ENCODE data around the gene ZCCHC24. TPM values are rescaled to one million over a fixed set of nuclear protein-coding genes. Genes with fewer than 3 reads are reported as not detected.

The ZCCHC24 gene
- total RNA-seq, 1 donor from 2014 or later, result 180 TPM

DNA sequence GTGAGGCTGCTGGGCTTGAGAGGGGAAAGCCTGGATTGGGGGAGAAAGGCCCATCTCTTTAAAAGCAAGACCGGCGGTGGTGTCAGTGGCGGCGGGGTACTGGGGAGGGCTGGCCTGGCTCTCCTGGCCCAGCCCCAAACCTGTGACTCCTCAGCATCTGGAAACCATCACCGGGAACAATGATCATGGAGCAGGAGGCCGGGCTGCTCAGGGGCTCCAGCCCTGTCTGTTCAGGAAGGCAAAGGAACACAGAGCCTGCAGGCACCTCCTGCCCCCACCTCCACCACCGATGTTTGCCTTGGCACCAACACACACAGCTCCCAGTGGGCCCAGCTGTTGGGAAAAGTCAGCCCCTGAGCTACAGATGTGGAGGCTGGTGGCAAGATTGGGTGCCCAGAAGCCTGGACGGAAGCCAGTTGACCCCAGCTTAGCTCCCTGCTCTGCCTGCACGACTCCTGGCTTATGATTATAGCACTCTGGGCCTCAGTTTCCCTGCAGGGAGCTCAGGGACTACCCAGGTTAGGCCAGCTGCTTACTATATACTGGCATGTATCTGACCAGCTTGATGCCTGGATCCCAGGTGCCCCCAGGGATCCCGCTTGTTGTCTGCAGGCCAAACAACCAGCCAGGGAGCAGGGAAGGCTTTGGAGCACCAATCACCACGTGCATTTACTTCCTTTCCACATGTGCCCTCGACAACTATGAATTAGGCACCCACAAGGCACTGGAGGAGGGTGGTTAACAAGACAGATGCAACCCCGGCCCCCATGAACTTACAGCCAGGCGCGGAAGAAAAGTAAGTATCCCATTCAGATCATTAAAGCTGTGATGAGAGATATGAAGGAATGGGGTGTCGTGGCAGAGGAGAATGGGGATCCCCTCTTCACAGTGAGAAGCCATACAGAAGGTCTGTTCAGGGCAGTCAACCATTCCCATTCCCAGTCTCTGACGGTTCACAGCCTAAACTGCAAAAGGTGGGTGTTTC is 37.3 kb downstream of the ZCCHC24 start:
- Histone ChIP-seq H3K9me3 (no peaks in the 10 kb centered on the region), H3K4me3 (no peak overlapping the region), H3K27me3 (no peaks in the 10 kb centered on the region), H3K36me3 (no peaks in the 10 kb centered on the region), H3K4me1 (peaks cover 28 to 66% of the 10 kb centered on the region in 2 donors), H3K27ac (peak overlapping the region; percentile 12 to 28)
- no peak for TF ChIP-seq CTCF (IDR thresholded peaks at IDR 0.05)
- intact Hi-C loops (cut with DNase I), result no loop called here
- DNase-seq (ENCODE audit: low spot score in 2 of 2), result peak in 1 of 2 donors; percentile 78

GRCh38 chr10:79407423-79407796 is 38.0 kb downstream of the ZCCHC24 start:
- TF ChIP-seq CTCF (IDR thresholded peaks at IDR 0.05), result no peak
- peaks cover 33 to 72% of the 10 kb centered on the region in 2 donors for H3K4me1 ChIP-seq
- DNase-seq (ENCODE audit: low spot score in 2 of 2), result no peak
- no peak overlapping the region for H3K27ac ChIP-seq
- H3K27me3 ChIP-seq, result no peaks in the 10 kb centered on the region
- intact Hi-C loops (cut with DNase I), result no loop called here
- no peaks in the 10 kb centered on the region for H3K9me3 ChIP-seq
- no peak overlapping the region for H3K4me3 ChIP-seq
- no peaks in the 10 kb centered on the region for H3K36me3 ChIP-seq

GRCh38 chr10:79406683-79407422 is 38.6 kb downstream of the ZCCHC24 start:
- intact Hi-C loops (cut with DNase I), result no loop called here
- DNase-seq (ENCODE audit: low spot score in 2 of 2), result no peak
- Histone ChIP-seq H3K36me3 (no peaks in the 10 kb centered on the region), H3K4me1 (peaks cover 29 to 77% of the 10 kb centered on the region in 2 donors), H3K4me3 (no peak overlapping the region), H3K27ac (peak overlapping the region; percentile 3 to 22), H3K27me3 (no peaks in the 10 kb centered on the region), H3K9me3 (no peaks in the 10 kb centered on the region)
- TF ChIP-seq CTCF (IDR thresholded peaks at IDR 0.05), result no peak

DNA sequence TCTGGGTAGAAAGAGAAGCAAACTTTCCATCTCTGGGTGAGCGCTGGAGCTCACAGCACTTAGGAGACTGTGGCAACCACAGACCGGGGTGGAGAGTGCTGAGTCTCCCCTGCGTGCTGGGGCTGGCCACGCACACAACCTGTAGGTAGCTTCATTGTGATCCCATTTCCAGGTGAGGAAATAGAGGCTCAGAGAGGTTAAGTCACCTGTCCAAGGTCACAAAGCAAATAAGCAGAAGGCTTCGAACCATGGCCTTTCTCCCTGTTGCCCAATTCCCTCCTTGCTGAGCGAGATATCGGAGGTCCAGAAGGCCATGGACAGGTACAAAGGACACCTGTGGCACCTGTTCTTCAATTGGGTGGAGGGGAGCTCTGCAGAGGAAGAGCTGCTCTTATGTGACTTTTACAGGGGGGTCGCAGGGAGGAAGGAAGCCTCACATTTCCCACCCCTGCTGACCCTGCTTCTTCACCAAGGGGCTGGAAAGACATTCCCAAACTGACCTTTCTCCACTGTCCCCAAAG is 39.4 kb downstream of the ZCCHC24 start:
- peaks cover 27 to 84% of the 10 kb centered on the region in 2 donors for H3K4me1 ChIP-seq
- H3K27ac ChIP-seq, result peak overlapping the region; percentile 25 to 37
- no peaks in the 10 kb centered on the region for H3K27me3 ChIP-seq
- no peak for DNase-seq (ENCODE audit: low spot score in 2 of 2)
- no peak for TF ChIP-seq CTCF (IDR thresholded peaks at IDR 0.05)
- no peak overlapping the region for H3K4me3 ChIP-seq
- H3K9me3 ChIP-seq, result no peaks in the 10 kb centered on the region
- no peaks in the 10 kb centered on the region for H3K36me3 ChIP-seq
- intact Hi-C loops (cut with DNase I), result no loop called here

GRCh38 chr10:79405221-79405994 is 40.0 kb downstream of the ZCCHC24 start:
- H3K27ac ChIP-seq, result peak overlapping the region; percentile 25 to 37
- H3K4me1 ChIP-seq, result peaks cover 34 to 90% of the 10 kb centered on the region in 2 donors
- no peaks in the 10 kb centered on the region for H3K9me3 ChIP-seq
- H3K36me3 ChIP-seq, result no peaks in the 10 kb centered on the region
- H3K27me3 ChIP-seq, result no peaks in the 10 kb centered on the region
- intact Hi-C loops (cut with DNase I), result no loop called here
- no peak overlapping the region for H3K4me3 ChIP-seq
- DNase-seq (ENCODE audit: low spot score in 2 of 2), result no peak
- no peak for TF ChIP-seq CTCF (IDR thresholded peaks at IDR 0.05)

All from ascending aorta (tissue), 2 donors.